Hepatocyte (in vitro differentiated cells): ENCODE results near the gene SLC9A7. TPM values are rescaled to one million over a fixed set of nuclear protein-coding genes. Genes with fewer than 3 reads are reported as not detected.

ENCODE experiments used
- DNase-seq: peaks from one replicate; pipeline ENCODE4 v3.0.0-alpha.2; 2016; ENCODE audit warnings: low spot score
- H2AFZ ChIP-seq: fragments of 200-600 bp; sonication (generic); 2 replicates; pipeline ENCODE4 v1.6.0; 2016; ENCODE audit warnings: antibody characterized with exemption, mild to moderate bottlenecking
- H3K27ac ChIP-seq: fragments of 200-600 bp; sonication (generic); 2 replicates; pipeline ENCODE4 v1.5.1; 2016; ENCODE audit warnings: mild to moderate bottlenecking
- H3K27me3 ChIP-seq: fragments of 200-600 bp; sonication (generic); 2 replicates; pipeline ENCODE4 v1.6.1; 2016
- H3K36me3 ChIP-seq: fragments of 200-600 bp; sonication (generic); replicated peaks from 2 replicates; pipeline ENCODE4 v1.5.1; 2016; ENCODE audit warnings: low read depth; ENCODE audit not compliant: insufficient read depth
- H3K4me1 ChIP-seq: fragments of 200-600 bp; sonication (generic); 2 replicates; pipeline ENCODE4 v1.5.1; 2016; ENCODE audit warnings: mild to moderate bottlenecking, moderate library complexity; ENCODE audit not compliant: insufficient read depth
- H3K4me2 ChIP-seq: fragments of 200-600 bp; sonication (generic); 2 replicates; pipeline ENCODE4 v1.6.0; 2016
- H3K4me3 ChIP-seq: fragments of 200-600 bp; sonication (generic); 2 replicates; pipeline ENCODE4 v1.5.1; 2016; ENCODE audit warnings: mild to moderate bottlenecking
- H3K79me2 ChIP-seq: fragments of 200-600 bp; sonication (generic); 2 replicates; pipeline ENCODE4 v1.6.0; 2017; ENCODE audit warnings: mild to moderate bottlenecking
- H3K9me2 ChIP-seq: fragments of 200-600 bp; sonication (generic); replicated peaks from 2 replicates; pipeline ENCODE4 v1.6.0; 2017; ENCODE audit warnings: mild to moderate bottlenecking; ENCODE audit not compliant: insufficient read depth
- H3K9me3 ChIP-seq: fragments of 200-600 bp; sonication (generic); 2 replicates; pipeline ENCODE4 v1.5.1; 2016; ENCODE audit warnings: low read depth, mild to moderate bottlenecking
- H4K20me1 ChIP-seq: fragments of 200-600 bp; sonication (generic); 2 replicates; pipeline ENCODE4 v1.6.0; 2016; ENCODE audit warnings: mild to moderate bottlenecking; ENCODE audit not compliant: insufficient read depth, poor library complexity, severe bottlenecking
- EZH2 ChIP-seq: fragments of 200-600 bp; sonication (generic); IDR thresholded peaks from 2 replicates; pipeline ENCODE4 v1.6.1; 2016; ENCODE audit warnings: antibody characterized with exemption, mild to moderate bottlenecking, borderline replicate concordance
- EZH2phosphoT487 ChIP-seq: fragments of 200-600 bp; sonication (generic); IDR thresholded peaks from one replicate; pipeline ENCODE4 v1.6.1; 2018; ENCODE audit warnings: antibody characterized with exemption, mild to moderate bottlenecking, low read depth, moderate library complexity; ENCODE audit not compliant: unreplicated experiment, severe bottlenecking
- WGBS: methylation state at CpG from one replicate; pipeline ENCODE4 v1.1.6; 2016; ENCODE audit warnings: low lambda C conversion rate; ENCODE audit errors: missing lambda C conversion rate; 5-methylcytosine and 5-hydroxymethylcytosine counted together
- polyA plus RNA-seq: library from polyadenylated mRNA; unstranded; fragments of >200 nt; fragmentation: Nextera tagmentation; extraction: Ambion mirVana; gene quantifications from 2 replicates; pipeline ENCODE4 v1.2.1, GENCODE V29; 2016
- total RNA-seq: library from RNA; depleted of rRNA; stranded (reverse); fragments of >200 nt; gene quantifications from 2 replicates; pipeline ENCODE4 v1.2.3, GENCODE V29; 2014
- TF ChIP-seq, protein P1 (sequence below): fragments of 200-600 bp; sonication (generic); IDR thresholded peaks from 2 replicates; pipeline ENCODE4 v1.5.1; 2016; ENCODE audit warnings: antibody characterized with exemption, mild to moderate bottlenecking; ENCODE audit not compliant: poor library complexity

The SLC9A7 gene
- total and polyA plus RNA-seq, 2 experiments from 2014 or later, result 3.6 to 8.1 TPM

DNA sequence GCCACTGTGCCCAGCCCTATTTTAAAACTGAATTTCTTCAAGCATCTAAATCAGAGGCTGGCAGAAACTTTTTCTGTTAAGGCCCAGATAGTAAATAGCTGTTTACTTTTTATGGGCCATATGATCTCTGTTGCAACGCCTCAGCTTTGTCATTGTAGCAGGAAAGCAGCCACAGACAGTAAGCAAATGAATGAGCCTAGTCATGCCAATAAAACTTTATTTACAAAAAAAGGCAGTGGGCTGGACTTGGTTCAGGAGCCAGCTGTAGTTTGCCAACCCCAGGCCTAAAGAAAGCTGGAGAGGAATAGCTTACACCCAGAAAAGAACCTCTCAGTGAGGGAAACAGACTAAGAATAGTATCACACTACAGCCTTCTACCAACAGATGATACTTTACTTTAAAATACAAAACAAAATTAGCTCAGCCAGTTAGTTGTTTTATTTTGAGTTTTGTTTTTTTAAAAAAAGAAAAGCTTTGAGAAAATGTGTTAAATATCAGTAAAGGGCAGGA lies 159.8 kb downstream of the SLC9A7 start:
- Histone ChIP-seq H2AFZ (no peak overlapping the region), H3K79me2 (no peaks in the 10 kb centered on the region), H3K27ac (no peak overlapping the region), H4K20me1 (no peaks in the 10 kb centered on the region), H3K4me3 (no peak overlapping the region), H3K36me3 (no peaks in the 10 kb centered on the region), H3K9me3 (no peaks in the 10 kb centered on the region), H3K4me1 (no peaks in the 10 kb centered on the region), H3K4me2 (no peak overlapping the region), H3K27me3 (no peaks in the 10 kb centered on the region), H3K9me2 (no peaks in the 10 kb centered on the region)
- DNase-seq, result no peak
- WGBS, result 57% methylated on average over 1 of the region's 1 CpG
- TF ChIP-seq, protein P1, sequence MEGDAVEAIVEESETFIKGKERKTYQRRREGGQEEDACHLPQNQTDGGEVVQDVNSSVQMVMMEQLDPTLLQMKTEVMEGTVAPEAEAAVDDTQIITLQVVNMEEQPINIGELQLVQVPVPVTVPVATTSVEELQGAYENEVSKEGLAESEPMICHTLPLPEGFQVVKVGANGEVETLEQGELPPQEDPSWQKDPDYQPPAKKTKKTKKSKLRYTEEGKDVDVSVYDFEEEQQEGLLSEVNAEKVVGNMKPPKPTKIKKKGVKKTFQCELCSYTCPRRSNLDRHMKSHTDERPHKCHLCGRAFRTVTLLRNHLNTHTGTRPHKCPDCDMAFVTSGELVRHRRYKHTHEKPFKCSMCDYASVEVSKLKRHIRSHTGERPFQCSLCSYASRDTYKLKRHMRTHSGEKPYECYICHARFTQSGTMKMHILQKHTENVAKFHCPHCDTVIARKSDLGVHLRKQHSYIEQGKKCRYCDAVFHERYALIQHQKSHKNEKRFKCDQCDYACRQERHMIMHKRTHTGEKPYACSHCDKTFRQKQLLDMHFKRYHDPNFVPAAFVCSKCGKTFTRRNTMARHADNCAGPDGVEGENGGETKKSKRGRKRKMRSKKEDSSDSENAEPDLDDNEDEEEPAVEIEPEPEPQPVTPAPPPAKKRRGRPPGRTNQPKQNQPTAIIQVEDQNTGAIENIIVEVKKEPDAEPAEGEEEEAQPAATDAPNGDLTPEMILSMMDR, result no peak
- TF ChIP-seq EZH2phosphoT487 (no peak), EZH2 (no peak)

DNA sequence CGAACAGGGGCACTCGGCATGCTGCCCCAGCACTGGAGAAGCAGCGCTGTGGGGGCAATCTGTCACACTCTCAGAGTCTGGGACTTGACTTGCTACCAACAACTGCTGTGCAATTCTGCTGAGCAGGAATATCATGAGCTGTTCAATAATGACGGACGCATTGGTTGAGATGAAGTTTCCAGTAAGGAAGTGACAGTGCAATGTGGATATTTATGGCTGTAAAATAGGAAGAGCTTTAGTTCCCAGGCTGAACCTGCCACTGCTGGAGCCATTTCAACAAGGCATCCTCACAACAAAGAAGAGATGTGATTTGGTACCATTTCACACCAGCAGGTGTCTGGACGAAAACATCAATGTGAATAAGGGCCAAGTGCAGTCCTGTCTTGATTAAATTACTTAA lies 161.1 kb downstream of the SLC9A7 start:
- Histone ChIP-seq H3K9me3 (no peaks in the 10 kb centered on the region), H3K36me3 (no peaks in the 10 kb centered on the region), H3K79me2 (no peaks in the 10 kb centered on the region), H3K4me1 (no peaks in the 10 kb centered on the region), H3K4me3 (no peak overlapping the region), H3K4me2 (no peak overlapping the region), H3K27me3 (no peaks in the 10 kb centered on the region), H3K9me2 (no peaks in the 10 kb centered on the region), H3K27ac (no peak overlapping the region), H4K20me1 (no peaks in the 10 kb centered on the region), H2AFZ (no peak overlapping the region)
- no peak for TF ChIP-seq EZH2phosphoT487
- TF ChIP-seq, protein P1, result no peak
- whole genome bisulfite sequencing, result 76% methylated on average over 6 of the region's 6 CpGs
- no peak for DNase-seq

- no peak overlapping the region for H3K4me3 ChIP-seq
- no peaks in the 10 kb centered on the region for H3K36me3 ChIP-seq
- no peak for DNase-seq
- no peaks in the 10 kb centered on the region for H3K9me2 ChIP-seq
- no peaks in the 10 kb centered on the region for H4K20me1 ChIP-seq
- TF ChIP-seq, protein P1, result no peak
- TF ChIP-seq EZH2 (no peak), EZH2phosphoT487 (no peak)
- no peak overlapping the region for H2AFZ ChIP-seq
- no peaks in the 10 kb centered on the region for H3K79me2 ChIP-seq
- WGBS, result 87% methylated on average over 8 of the region's 8 CpGs
- no peaks in the 10 kb centered on the region for H3K9me3 ChIP-seq
- no peaks in the 10 kb centered on the region for H3K27me3 ChIP-seq
- no peak overlapping the region for H3K4me2 ChIP-seq
- no peaks in the 10 kb centered on the region for H3K4me1 ChIP-seq
- no peak overlapping the region for H3K27ac ChIP-seq
These were observed 161.7 kb downstream of the SLC9A7 start for GRCh38 chrX:46597208-46597607.

- 69% methylated on average over 1 of the region's 1 CpG for WGBS
- Histone ChIP-seq H3K4me3 (no peak overlapping the region), H3K9me2 (no peaks in the 10 kb centered on the region), H3K4me1 (no peaks in the 10 kb centered on the region), H3K36me3 (no peaks in the 10 kb centered on the region), H3K79me2 (no peaks in the 10 kb centered on the region), H3K27me3 (no peaks in the 10 kb centered on the region), H4K20me1 (no peaks in the 10 kb centered on the region), H2AFZ (no peak overlapping the region), H3K9me3 (no peaks in the 10 kb centered on the region), H3K27ac (no peak overlapping the region), H3K4me2 (no peak overlapping the region)
- no peak for DNase-seq
- no peak for TF ChIP-seq EZH2
These were observed 163.8 kb downstream of the SLC9A7 start for GRCh38 chrX:46595084-46595483.
